Body of pancreas (tissue), 4 donors: ENCODE results near the gene NPHP4. TPM values are rescaled to one million over a fixed set of nuclear protein-coding genes. Genes with fewer than 3 reads are reported as not detected.

ENCODE experiments used
- ATAC-seq: fragments of 150-250 bp; one replicate; pipeline ENCODE4 v1.9.1; 2016
- DNase-seq, 4 donors: peaks; one replicate each; pipeline ENCODE4 v3.0.0-alpha.2; 2019
- H3K27ac ChIP-seq, 4 donors: fragments of 200-600 bp; sonication (generic); 1 replicate in 3 of 4; 2 replicates in 1 of 4; pipeline versions ENCODE4 v1.5.1 to v1.6.1; 2016 to 2019; ENCODE audit warnings: mild to moderate bottlenecking in 1 of 4, mixed read lengths in 1 of 4, moderate library complexity in 1 of 4
- H3K27me3 ChIP-seq, 2 donors: fragments of 200-600 bp; sonication (generic); one replicate each; pipeline ENCODE4 v1.6.0; 2016; ENCODE audit warnings: mild to moderate bottlenecking in 1 of 2
- H3K36me3 ChIP-seq, 2 donors: fragments of 200-600 bp; sonication (generic); replicated peaks in 1 of 2; 2 replicates each; pipeline ENCODE4 v1.5.1; 2016; ENCODE audit warnings: low read depth in 2 of 2; ENCODE audit not compliant: insufficient read depth in 1 of 2
- H3K4me1 ChIP-seq: fragments of 200-600 bp; sonication (generic); one replicate; pipeline ENCODE4 v1.6.0; 2016
- H3K4me3 ChIP-seq, 2 donors: fragments of 200-600 bp; sonication (generic); 1 replicate in 1 of 2; 2 replicates in 1 of 2; pipeline ENCODE4 v1.5.1; 2016 to 2019
- H3K9me3 ChIP-seq, 3 donors: fragments of 200-600 bp; sonication (generic); 1 replicate in 2 of 3; 2 replicates in 1 of 3; pipeline ENCODE4 v1.5.1; 2016
- POLR2A ChIP-seq, 3 donors: fragments of 450-650 bp; IDR thresholded peaks; one replicate each; pipeline ENCODE4 v1.6.1; 2016; ENCODE audit warnings: antibody characterized with exemption in 3 of 3, mild to moderate bottlenecking in 2 of 3
- WGBS, 2 donors: methylation state at CpG; one replicate each; pipeline ENCODE4 v1.1.5; 2017; 5-methylcytosine and 5-hydroxymethylcytosine counted together
- intact Hi-C: fragments of 100-400 bp; cut with DNase I; formaldehyde crosslinking; loops from one replicate; pipeline ENCODE4 v1.15.1; 2023
- total RNA-seq, 2 donors: library from RNA; depleted of rRNA; stranded (reverse); fragments of >200 nt; gene quantifications; one replicate each; pipeline ENCODE4 v1.1.0, GENCODE V29; 2016
- TF ChIP-seq, protein P1 (sequence below), 7 experiments: fragments of 450-650 bp in 4 of 7; fragments of 200-600 bp in 3 of 7; sonication (generic) in 3 of 7; IDR thresholded peaks; one replicate each; pipeline ENCODE4 v1.5.1; 2016 to 2019; ENCODE audit warnings: antibody characterized with exemption in 7 of 7

NPHP4 gene
- total RNA-seq, 2 donors from 2014 or later, result 10.4 to 48.5 TPM

DNA sequence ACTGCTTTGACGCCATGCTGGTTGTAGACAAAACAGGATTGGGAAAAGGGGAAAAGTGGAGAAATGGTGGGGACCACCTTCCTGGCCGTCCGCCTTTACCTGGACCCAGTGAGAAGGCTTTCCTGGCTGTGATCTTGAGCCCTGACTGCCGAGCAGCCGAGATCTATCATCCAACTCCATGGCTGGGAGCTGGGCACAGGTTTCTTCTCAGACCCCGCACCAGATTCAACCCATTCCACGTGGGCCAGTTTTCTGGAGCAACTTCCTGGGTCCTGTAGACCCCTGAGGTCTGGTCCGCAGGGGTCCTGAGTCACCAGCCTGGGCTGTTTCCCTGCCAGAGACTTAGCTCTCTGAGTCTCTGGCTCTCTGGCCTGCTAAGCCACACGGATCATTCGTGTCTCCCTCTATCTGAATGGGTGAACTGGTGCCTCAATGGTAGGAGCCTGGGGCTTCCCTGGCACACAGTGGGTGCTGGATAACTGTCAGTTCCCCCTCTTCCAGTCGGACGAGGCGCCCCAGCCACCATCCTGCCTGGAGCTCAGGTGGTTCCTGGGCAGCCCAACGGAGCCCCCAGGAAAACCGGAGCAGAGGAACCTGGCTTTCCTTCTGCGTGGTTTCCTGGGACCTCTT is 4.5 kb upstream of the NPHP4 start:
- no peak for DNase-seq
- no peak for ATAC-seq
- TF ChIP-seq, protein P1, sequence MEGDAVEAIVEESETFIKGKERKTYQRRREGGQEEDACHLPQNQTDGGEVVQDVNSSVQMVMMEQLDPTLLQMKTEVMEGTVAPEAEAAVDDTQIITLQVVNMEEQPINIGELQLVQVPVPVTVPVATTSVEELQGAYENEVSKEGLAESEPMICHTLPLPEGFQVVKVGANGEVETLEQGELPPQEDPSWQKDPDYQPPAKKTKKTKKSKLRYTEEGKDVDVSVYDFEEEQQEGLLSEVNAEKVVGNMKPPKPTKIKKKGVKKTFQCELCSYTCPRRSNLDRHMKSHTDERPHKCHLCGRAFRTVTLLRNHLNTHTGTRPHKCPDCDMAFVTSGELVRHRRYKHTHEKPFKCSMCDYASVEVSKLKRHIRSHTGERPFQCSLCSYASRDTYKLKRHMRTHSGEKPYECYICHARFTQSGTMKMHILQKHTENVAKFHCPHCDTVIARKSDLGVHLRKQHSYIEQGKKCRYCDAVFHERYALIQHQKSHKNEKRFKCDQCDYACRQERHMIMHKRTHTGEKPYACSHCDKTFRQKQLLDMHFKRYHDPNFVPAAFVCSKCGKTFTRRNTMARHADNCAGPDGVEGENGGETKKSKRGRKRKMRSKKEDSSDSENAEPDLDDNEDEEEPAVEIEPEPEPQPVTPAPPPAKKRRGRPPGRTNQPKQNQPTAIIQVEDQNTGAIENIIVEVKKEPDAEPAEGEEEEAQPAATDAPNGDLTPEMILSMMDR (IDR thresholded peaks at IDR 0.05), result no peak
- TF ChIP-seq POLR2A (IDR thresholded peaks at IDR 0.05), result no peak
- intact Hi-C loops, result no loop called here
- no peaks in the 10 kb centered on the region for H3K27me3 ChIP-seq
- no peaks in the 10 kb centered on the region for H3K36me3 ChIP-seq
- no peak overlapping the region for H3K27ac ChIP-seq
- H3K9me3 ChIP-seq, result no peaks in the 10 kb centered on the region
- WGBS, 2 donors, result 72% methylated on average over 12 to 16 of the region's 16 CpGs
- H3K4me1 ChIP-seq, result peaks cover 9% of the 10 kb centered on the region
- H3K4me3 ChIP-seq, result no peak overlapping the region

DNA sequence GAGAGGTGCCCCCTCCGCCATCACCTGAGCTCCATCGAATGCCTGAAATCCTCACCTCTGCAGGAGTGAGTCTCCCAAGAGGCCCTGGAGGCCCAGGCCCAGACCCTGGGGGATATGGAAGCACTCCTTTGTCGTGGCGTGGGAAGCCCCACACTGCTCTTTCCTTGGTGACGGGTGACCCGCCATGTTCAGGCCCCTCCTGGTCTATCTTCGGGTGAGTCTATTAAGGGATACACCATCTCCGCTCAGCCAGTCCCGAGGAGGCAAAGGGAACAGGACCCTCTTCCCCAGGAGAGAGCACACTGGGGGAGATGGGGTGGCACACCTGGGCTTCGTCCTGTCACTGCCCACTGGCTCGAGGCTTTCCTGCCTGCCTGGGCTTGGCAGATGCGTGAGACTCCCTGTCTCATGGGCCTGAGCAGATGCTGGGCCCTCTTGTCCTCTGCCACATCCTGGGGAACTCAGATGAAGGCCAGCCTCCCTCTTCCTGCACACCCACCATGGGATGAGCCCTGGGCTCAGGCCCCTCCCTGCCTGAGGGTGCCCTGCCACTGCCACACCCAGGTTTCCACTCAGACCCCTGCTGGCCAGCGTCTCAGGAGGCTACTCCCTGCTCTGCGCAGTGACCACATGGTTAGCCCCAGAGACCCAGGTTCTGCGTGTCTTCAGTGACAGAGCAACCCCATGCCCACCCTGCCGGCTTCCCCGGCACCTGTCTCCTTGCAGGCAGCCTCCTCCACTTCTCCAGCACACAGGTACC is 3.8 kb upstream of the NPHP4 start:
- Histone ChIP-seq H3K9me3 (no peaks in the 10 kb centered on the region), H3K4me1 (peaks cover 14% of the 10 kb centered on the region), H3K27me3 (no peaks in the 10 kb centered on the region), H3K4me3 (no peak overlapping the region), H3K36me3 (no peaks in the 10 kb centered on the region), H3K27ac (no peak overlapping the region)
- no peak for TF ChIP-seq POLR2A (IDR thresholded peaks at IDR 0.05)
- TF ChIP-seq, protein P1 (IDR thresholded peaks at IDR 0.05), result no peak
- intact Hi-C loops, result no loop called here
- ATAC-seq (no peak), DNase-seq (no peak)
- WGBS, 2 donors, result 83 to 91% methylated on average over 11 to 16 of the region's 17 CpGs

DNA sequence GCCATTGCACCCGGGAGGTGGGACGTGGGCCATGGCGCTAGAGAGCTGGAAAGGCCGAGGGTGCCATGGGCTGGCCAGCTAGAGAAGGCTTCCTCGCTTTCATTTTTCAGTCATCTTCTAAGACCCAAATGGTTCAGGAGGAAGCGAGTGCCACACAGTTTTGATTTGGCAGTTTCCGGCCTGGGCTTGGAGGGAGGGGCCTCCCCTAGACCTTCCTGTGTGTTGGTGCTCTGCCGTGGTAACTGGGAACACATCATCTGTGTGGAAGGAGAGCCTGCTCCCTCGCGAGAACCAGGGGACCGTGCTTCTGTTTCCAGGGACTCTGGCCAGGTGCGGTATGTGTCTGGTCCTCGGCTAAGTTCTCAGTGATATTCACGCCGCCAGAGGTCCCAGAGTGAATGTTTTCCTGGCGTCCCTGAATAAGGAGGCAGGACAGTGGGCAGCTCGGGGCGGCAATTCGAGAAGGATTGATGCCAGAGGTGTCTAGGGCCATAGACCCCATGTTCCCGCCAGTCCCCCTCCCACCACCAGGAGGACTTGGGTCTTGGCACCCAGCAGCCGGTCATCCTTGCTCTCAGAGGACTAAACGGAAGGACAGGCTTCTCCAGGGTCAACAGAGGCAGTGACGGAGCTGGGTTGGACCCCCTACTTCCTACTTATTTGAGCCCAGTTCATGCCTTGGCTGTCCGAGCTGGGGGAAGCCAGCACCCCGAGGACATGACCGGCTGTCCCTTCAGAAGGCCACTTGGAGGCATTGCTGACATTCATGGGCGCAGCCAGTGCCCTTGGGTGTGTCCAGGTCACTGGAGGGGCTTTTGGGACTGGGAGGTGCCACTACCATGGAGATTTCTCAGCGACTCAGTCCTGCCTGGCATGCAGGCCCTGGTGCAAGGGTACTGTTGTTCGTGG is 2.7 kb upstream of the NPHP4 start:
- intact Hi-C loops, result no loop called here
- Histone ChIP-seq H3K4me3 (no peak overlapping the region), H3K9me3 (no peaks in the 10 kb centered on the region), H3K36me3 (no peaks in the 10 kb centered on the region), H3K27ac (no peak overlapping the region), H3K27me3 (no peaks in the 10 kb centered on the region), H3K4me1 (peaks cover 19% of the 10 kb centered on the region)
- ATAC-seq, result no peak
- WGBS, 2 donors, result 68 to 80% methylated on average over 16 to 29 of the region's 29 CpGs
- DNase-seq, result no peak
- TF ChIP-seq, protein P1 (IDR thresholded peaks at IDR 0.05), result no peak
- no peak for TF ChIP-seq POLR2A (IDR thresholded peaks at IDR 0.05)

DNA sequence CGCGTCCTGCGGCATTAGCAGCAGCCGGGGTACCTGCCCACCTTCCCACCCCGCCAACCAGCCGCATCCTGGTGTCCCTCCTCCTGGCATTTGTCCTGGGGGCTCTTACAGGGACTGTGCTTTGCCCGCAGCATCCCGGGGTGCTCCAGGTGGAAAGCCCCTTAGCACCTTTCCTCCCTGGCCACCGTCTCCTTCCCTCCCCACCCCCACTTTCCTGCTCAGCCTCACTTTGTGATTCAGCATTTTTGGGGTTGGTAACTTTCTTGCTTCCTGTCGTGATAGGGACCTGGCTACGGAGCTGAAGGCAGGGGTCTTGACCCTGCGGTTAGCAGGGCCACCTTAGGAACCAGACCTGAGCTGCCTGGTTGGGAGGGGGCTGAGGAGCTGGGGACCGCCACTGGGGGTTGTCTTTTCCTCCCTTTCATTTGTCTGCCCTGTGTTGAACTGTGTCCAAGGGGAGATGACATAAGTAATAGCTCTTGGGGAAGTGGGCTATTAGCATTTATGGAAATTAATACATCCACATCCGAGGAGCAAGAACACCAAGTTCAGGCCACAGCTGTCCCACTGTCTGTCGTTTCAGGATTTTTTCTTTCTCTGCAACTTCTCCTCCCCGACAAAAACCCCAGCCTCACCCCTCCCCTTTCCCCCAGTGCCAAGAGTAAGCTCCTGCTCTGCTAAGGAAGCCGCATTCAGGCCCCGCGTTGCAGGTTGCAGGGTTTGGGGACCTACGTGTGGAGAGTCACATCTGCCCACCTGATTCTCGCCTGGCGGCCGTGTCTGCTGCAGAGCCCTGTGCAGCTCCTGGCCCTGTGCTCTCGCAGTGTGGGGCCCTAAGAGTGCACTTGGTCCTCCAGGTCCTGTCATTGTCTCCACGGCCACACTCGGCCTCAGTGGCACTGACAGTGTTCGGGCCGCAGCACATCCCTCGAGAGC is 1.6 kb upstream of the NPHP4 start:
- Histone ChIP-seq H3K27me3 (no peaks in the 10 kb centered on the region), H3K9me3 (no peaks in the 10 kb centered on the region), H3K27ac (no peak overlapping the region), H3K4me3 (no peak overlapping the region), H3K36me3 (no peaks in the 10 kb centered on the region), H3K4me1 (peaks cover 19% of the 10 kb centered on the region)
- DNase-seq, result no peak
- WGBS, 2 donors, result 29 to 43% methylated on average over 27 of the region's 29 CpGs
- ATAC-seq, result no peak
- intact Hi-C loops, result no loop called here
- no peak for TF ChIP-seq POLR2A (IDR thresholded peaks at IDR 0.05)
- TF ChIP-seq, protein P1 (IDR thresholded peaks at IDR 0.05), result no peak
